GM12891 (cell line): ENCODE data around the gene ITPKC.
A peak's percentile ranks its signal among the peaks of the same experiment; 100 is the strongest.

Experiments
- PAX5 ChIP-seq: IDR thresholded peaks from 2 replicates; pipeline ENCODE4 v1.6.1; 2011; ENCODE audit warnings: low read length, moderate library complexity, mild to moderate bottlenecking; ENCODE audit not compliant: insufficient read depth, severe bottlenecking
- POLR2A ChIP-seq: IDR thresholded peaks from 2 replicates; pipeline ENCODE4 v1.6.1; 2011; ENCODE audit warnings: low read depth, low read length, control low read depth
- POLR2AphosphoS5 ChIP-seq: IDR thresholded peaks from 2 replicates; pipeline ENCODE4 v1.6.1; 2011; ENCODE audit warnings: low read depth, low read length, control low read depth
- SPI1 ChIP-seq: IDR thresholded peaks from 2 replicates; pipeline ENCODE4 v1.6.1; 2011; ENCODE audit warnings: low read depth, low read length, control low read depth
- TAF1 ChIP-seq: IDR thresholded peaks from 2 replicates; pipeline ENCODE4 v1.6.1; 2011; ENCODE audit warnings: low read depth, low read length, control low read depth

DNA sequence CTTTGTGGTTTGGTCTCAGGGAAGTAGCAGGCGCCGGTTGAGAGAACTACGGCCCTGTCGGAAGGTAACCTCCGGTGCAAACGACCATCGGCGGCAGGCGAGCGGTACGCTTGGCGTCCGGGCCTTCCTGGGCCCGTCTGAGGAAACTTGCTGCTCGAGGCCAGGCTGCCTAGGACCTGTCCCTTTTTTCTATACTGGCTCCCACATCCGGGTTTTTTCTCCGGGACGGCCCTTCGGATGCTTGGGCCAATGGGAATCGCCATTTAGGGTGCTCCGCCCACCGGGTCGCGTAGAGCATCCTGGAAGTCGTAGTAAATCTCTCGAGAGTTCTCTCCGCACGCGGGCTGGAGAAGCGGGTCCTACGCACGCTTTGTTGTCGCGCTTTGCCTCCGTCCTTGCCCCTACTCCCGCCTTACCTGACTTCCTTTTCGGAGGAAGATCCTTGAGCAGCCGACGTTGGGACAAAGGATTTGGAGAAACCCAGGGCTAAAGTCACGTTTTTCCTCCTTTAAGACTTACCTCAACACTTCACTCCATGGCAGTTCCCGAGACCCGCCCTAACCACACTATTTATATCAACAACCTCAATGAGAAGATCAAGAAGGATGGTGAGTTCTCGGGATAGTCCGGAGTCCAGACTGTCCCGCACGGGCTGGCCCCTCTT is 34.1 kb downstream of the ITPKC start, which contains the start of gene SNRPA:
- peak; percentile 74 for TF ChIP-seq TAF1
- TF ChIP-seq POLR2A = peak; percentile 77
- peak; percentile 49 for TF ChIP-seq PAX5
- TF ChIP-seq SPI1 = no peak; the same call in 1 of the 2 replicates
- TF ChIP-seq POLR2AphosphoS5 = peak; percentile 89
